ENCODE measurements around the gene CPN2. TPM values are rescaled to one million over a fixed set of nuclear protein-coding genes. Genes with fewer than 3 reads are reported as not detected.
A peak's percentile ranks its signal among the peaks of the same experiment; 100 is the strongest.

Gene CPN2
- total RNA-seq, 4 donors from 2014 or later: not detected

DNA sequence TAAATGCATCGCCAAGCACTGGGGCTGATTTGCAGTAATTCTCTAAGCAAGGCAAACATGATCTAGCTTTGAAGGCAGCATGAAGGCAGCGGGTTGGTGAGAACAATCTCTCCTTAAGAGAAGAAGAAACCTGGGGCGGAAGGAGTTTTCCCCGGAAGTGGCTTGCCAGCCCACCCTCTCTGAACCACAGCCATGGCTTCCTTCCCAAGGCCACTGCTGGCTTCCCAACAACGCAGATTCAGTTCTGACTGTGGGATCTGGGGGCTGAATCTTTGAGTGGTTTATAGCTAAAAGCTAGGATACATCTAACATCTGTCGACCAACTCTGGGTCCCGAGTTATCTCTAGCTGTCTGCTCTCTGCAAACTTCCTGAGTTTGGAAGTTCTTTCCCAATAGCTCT is 4.3 kb upstream of the CPN2 start:
- TF ChIP-seq, protein P1, sequence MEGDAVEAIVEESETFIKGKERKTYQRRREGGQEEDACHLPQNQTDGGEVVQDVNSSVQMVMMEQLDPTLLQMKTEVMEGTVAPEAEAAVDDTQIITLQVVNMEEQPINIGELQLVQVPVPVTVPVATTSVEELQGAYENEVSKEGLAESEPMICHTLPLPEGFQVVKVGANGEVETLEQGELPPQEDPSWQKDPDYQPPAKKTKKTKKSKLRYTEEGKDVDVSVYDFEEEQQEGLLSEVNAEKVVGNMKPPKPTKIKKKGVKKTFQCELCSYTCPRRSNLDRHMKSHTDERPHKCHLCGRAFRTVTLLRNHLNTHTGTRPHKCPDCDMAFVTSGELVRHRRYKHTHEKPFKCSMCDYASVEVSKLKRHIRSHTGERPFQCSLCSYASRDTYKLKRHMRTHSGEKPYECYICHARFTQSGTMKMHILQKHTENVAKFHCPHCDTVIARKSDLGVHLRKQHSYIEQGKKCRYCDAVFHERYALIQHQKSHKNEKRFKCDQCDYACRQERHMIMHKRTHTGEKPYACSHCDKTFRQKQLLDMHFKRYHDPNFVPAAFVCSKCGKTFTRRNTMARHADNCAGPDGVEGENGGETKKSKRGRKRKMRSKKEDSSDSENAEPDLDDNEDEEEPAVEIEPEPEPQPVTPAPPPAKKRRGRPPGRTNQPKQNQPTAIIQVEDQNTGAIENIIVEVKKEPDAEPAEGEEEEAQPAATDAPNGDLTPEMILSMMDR (IDR thresholded peaks at IDR 0.05): no peak
- TF ChIP-seq POLR2A (IDR thresholded peaks at IDR 0.05): no peak
- Histone ChIP-seq H3K4me3 (no peak overlapping the region), H3K27ac (no peak overlapping the region), H3K36me3 (no peaks in the 10 kb centered on the region), H3K27me3 (no peaks in the 10 kb centered on the region), H3K4me1 (no peaks in the 10 kb centered on the region), H3K9me3 (no peaks in the 10 kb centered on the region)
- no peak for DNase-seq

DNA sequence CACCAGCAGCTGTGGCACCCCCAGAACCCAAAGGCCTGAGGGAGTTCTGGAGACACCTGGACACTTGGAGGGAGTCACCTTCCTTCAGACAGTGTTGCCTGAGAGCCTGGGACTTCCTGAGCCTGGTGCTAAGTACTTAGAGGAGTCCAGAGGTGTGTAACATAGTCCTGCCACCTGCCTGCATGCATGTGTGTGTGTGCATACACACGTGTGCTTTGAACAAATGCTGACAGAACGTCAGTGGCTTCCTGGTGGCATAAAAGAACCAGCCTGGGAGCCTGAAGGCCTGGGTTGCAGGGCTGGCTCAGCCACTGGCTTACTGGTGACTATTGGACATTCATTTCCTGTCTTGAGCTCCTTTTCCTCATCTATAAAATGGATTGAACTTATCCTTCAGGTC is 3.2 kb upstream of the CPN2 start:
- Histone ChIP-seq H3K9me3 (no peaks in the 10 kb centered on the region), H3K27ac (no peak overlapping the region), H3K4me3 (no peak overlapping the region), H3K27me3 (no peaks in the 10 kb centered on the region), H3K36me3 (no peaks in the 10 kb centered on the region), H3K4me1 (no peaks in the 10 kb centered on the region)
- TF ChIP-seq, protein P1 (IDR thresholded peaks at IDR 0.05): no peak
- TF ChIP-seq POLR2A (IDR thresholded peaks at IDR 0.05): no peak
- DNase-seq: no peak

- Histone ChIP-seq H3K36me3 (no peaks in the 10 kb centered on the region), H3K4me1 (no peaks in the 10 kb centered on the region), H3K9me3 (no peaks in the 10 kb centered on the region), H3K27me3 (no peaks in the 10 kb centered on the region), H3K27ac (no peak overlapping the region), H3K4me3 (no peak overlapping the region)
- no peak for DNase-seq
- TF ChIP-seq, protein P1 (IDR thresholded peaks at IDR 0.05): no peak
- no peak for TF ChIP-seq POLR2A (IDR thresholded peaks at IDR 0.05)
Observed at GRCh38 chr3:194352667-194353246, 1.6 kb upstream of the CPN2 start.

GRCh38 chr3:194351952-194352536 is 916 bp upstream of the CPN2 start:
- H3K4me3 ChIP-seq: no peak overlapping the region
- no peak for DNase-seq
- H3K27me3 ChIP-seq: no peaks in the 10 kb centered on the region
- H3K36me3 ChIP-seq: no peaks in the 10 kb centered on the region
- H3K27ac ChIP-seq: no peak overlapping the region
- H3K4me1 ChIP-seq: no peaks in the 10 kb centered on the region
- TF ChIP-seq, protein P1 (IDR thresholded peaks at IDR 0.05): no peak
- TF ChIP-seq POLR2A (IDR thresholded peaks at IDR 0.05): no peak
- no peaks in the 10 kb centered on the region for H3K9me3 ChIP-seq

GRCh38 chr3:194350726-194351071 is 429 bp downstream of the CPN2 start:
- no peaks in the 10 kb centered on the region for H3K4me1 ChIP-seq
- no peaks in the 10 kb centered on the region for H3K9me3 ChIP-seq
- no peak for TF ChIP-seq POLR2A (IDR thresholded peaks at IDR 0.05)
- TF ChIP-seq, protein P1 (IDR thresholded peaks at IDR 0.05): no peak
- H3K4me3 ChIP-seq: peak overlapping the region in 1 of 4 donors; percentile 31
- H3K27ac ChIP-seq: no peak overlapping the region
- DNase-seq: no peak
- H3K36me3 ChIP-seq: no peaks in the 10 kb centered on the region
- H3K27me3 ChIP-seq: no peaks in the 10 kb centered on the region
